ENCODE results near the gene ZNF511. TPM values are rescaled to one million over a fixed set of nuclear protein-coding genes. Genes with fewer than 3 reads are reported as not detected.

Gene ZNF511
- total RNA-seq, 1 donor from 2014 or later: 36.3 TPM

DNA sequence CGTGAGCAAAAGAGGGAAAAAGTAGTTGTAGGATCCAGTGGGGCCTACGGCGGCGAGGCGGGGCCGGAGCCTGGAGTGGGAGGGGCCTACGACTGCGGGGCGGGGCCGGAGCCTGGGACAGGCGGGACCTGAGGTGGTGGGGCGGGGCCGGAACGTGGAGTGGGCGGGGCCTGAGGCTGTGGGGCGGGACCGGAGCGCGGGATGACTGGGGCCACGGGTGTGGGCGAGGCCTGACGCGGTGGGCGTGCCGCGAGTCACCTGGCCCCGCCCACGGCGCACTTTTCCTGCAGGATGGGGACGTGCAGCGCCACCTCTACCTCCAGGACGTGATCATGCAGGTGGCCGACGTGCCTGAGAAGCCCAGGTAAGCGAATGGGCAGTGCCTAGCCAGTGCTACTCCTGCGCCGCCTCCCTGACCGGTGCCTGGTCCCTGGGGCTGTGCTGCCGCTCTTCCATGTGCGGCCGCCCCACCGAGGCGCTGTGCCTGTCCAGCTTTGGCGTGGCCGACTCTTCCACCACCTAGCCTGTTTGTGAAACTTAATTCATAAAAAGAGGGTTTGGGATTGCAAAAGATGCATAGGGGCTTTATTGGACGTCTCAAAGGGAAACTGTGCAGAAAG is 496 bp downstream of the ZNF511 start:
- Histone ChIP-seq H3K4me1 (peaks cover 43% of the 10 kb centered on the region), H3K4me3 (peak overlapping the region; percentile 89 to 94), H3K36me3 (peaks cover 0 to 14% of the 10 kb centered on the region in 2 donors), H3K27ac (peak overlapping the region; percentile 92), H3K27me3 (no peaks in the 10 kb centered on the region), H3K9me3 (no peaks in the 10 kb centered on the region)
- TF ChIP-seq, protein P1, sequence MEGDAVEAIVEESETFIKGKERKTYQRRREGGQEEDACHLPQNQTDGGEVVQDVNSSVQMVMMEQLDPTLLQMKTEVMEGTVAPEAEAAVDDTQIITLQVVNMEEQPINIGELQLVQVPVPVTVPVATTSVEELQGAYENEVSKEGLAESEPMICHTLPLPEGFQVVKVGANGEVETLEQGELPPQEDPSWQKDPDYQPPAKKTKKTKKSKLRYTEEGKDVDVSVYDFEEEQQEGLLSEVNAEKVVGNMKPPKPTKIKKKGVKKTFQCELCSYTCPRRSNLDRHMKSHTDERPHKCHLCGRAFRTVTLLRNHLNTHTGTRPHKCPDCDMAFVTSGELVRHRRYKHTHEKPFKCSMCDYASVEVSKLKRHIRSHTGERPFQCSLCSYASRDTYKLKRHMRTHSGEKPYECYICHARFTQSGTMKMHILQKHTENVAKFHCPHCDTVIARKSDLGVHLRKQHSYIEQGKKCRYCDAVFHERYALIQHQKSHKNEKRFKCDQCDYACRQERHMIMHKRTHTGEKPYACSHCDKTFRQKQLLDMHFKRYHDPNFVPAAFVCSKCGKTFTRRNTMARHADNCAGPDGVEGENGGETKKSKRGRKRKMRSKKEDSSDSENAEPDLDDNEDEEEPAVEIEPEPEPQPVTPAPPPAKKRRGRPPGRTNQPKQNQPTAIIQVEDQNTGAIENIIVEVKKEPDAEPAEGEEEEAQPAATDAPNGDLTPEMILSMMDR (IDR thresholded peaks at IDR 0.05): no peak
- TF ChIP-seq POLR2AphosphoS5 (IDR thresholded peaks at IDR 0.05; ENCODE audit: insufficient read depth in 1 of 2, low read depth in 1 of 2): peak in 1 of 2 donors; percentile 19
- no peak for TF ChIP-seq POLR2A (IDR thresholded peaks at IDR 0.05)
- intact Hi-C loops (cut with DNase I): loop anchor here (5.0 kb wide), 1 partner anchor 83 kb away; the partner anchor contains the start of gene MTG1
- DNase-seq (ENCODE audit: extremely low spot score in 2 of 2): peak in 1 of 2 donors; percentile 94

DNA sequence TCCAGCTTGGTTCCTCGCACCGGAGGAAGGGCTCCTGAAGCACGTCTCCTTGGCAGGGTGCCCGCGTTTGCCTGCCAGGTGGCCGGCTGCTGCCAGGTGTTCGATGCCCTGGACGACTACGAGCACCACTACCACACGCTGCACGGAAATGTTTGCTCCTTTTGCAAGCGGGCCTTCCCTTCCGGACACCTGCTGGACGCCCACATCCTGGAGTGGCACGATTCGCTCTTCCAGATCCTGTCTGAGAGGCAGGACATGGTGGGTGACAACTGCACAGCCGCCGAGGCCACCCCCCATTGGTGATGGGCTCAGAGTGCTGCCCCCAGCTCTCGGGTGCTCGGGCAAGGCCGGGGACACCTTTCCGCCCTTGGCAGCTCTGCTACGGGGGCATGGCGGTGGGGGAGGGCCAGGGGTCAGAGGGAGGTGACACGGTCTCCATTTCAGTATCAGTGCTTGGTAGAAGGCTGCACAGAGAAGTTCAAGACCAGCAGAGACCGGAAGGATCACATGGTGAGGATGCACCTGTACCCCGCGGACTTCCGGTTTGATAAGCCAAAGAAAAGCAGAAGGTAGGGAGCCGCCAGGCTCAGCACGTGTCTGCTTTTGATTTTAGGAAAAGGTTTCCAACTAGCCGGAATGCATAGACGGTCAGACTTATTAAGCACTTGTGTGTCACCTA is 1.1 kb downstream of the ZNF511 start:
- TF ChIP-seq POLR2A (IDR thresholded peaks at IDR 0.05) (no peak), POLR2AphosphoS5 (IDR thresholded peaks at IDR 0.05; ENCODE audit: insufficient read depth in 1 of 2, low read depth in 1 of 2) (no peak)
- TF ChIP-seq, protein P1 (IDR thresholded peaks at IDR 0.05): no peak

DNA sequence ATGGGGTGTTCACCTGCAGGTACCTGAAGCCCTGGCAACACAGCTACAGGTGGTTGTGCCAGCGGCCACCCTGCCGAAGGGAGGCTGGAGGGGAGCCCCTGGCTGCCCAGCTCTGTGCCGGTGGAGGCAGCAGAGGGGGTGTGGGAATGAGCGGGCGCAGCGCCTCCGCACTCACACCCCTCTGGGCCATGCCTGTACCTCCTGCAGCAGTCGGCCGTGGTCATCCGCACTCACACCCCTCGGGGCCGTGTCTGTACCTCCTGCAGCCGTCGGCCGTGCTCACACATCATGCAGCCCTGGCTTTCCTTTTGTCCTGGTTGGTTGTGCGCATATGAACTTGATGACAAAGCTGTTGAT is 1.7 kb downstream of the ZNF511 start:
- Histone ChIP-seq H3K9me3 (no peaks in the 10 kb centered on the region), H3K27me3 (no peaks in the 10 kb centered on the region), H3K27ac (no peak overlapping the region), H3K36me3 (peaks cover 0 to 14% of the 10 kb centered on the region in 2 donors), H3K4me1 (peaks cover 32% of the 10 kb centered on the region), H3K4me3 (no peak overlapping the region)
- no peak for DNase-seq (ENCODE audit: extremely low spot score in 2 of 2)
- TF ChIP-seq POLR2AphosphoS5 (IDR thresholded peaks at IDR 0.05; ENCODE audit: insufficient read depth in 1 of 2, low read depth in 1 of 2): no peak
- TF ChIP-seq POLR2A (IDR thresholded peaks at IDR 0.05): no peak
- TF ChIP-seq, protein P1 (IDR thresholded peaks at IDR 0.05): no peak
- intact Hi-C loops (cut with DNase I): no loop called here

More for the DNA sequence above, 1.1 kb downstream of the ZNF511 start:
- no peak for DNase-seq (ENCODE audit: extremely low spot score in 2 of 2)
- Histone ChIP-seq H3K9me3 (no peaks in the 10 kb centered on the region), H3K27me3 (no peaks in the 10 kb centered on the region), H3K27ac (no peak overlapping the region), H3K4me1 (peaks cover 37% of the 10 kb centered on the region), H3K4me3 (peak overlapping the region in 1 of 2 donors; percentile 89), H3K36me3 (peaks cover 0 to 14% of the 10 kb centered on the region in 2 donors)
- intact Hi-C loops (cut with DNase I): loop anchor here (5.0 kb wide), 1 partner anchor 82 kb away; the partner anchor contains the start of gene MTG1

DNA sequence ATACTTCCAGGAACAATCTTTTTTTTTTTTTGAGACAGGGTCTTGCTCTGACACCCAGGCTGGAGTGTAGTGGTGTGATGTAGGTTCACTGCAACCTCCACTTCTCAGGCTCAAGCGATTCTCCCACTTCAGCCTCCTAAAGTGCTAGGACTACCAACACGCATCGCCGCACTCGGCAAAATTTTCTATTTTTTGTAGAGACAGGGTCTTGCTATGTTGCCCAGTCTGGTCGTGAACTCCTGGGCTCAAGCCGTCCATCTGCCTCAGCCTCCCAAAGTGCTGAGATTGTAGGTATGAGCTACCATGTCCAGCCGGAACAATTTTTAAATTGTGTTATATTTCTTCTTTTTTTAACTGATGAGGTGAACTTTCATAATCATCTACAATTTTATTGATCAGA is 2.1 kb downstream of the ZNF511 start:
- no peak for TF ChIP-seq POLR2AphosphoS5 (IDR thresholded peaks at IDR 0.05; ENCODE audit: insufficient read depth in 1 of 2, low read depth in 1 of 2)
- no peak for TF ChIP-seq POLR2A (IDR thresholded peaks at IDR 0.05)
- TF ChIP-seq, protein P1 (IDR thresholded peaks at IDR 0.05): no peak
- DNase-seq (ENCODE audit: extremely low spot score in 2 of 2): no peak
- Histone ChIP-seq H3K4me1 (peaks cover 28% of the 10 kb centered on the region), H3K36me3 (peaks cover 0 to 14% of the 10 kb centered on the region in 2 donors), H3K9me3 (no peaks in the 10 kb centered on the region), H3K27me3 (no peaks in the 10 kb centered on the region), H3K4me3 (no peak overlapping the region), H3K27ac (no peak overlapping the region)
- intact Hi-C loops (cut with DNase I): no loop called here

DNA sequence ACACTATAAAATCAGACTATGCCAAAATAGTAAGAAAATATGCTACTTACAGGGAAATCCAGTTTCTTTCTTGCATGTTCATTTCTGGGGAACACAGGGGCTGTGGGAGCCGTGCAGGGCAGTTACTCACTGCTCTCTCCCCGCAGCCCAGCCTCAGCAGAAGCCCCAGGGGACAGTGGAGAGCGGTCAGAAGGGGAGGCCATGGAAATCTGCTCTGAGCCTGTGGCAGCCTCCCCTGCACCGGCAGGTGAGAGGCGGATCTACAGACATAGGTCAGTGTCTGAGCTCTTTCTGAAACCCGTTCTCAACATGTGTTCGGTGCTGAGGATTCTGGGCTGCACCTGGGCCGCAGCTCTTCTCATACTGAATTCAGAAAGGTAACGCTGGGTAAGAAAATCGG is 2.9 kb downstream of the ZNF511 start:
- DNase-seq (ENCODE audit: extremely low spot score in 2 of 2): no peak
- H3K4me1 ChIP-seq: peaks cover 21% of the 10 kb centered on the region
- no peak overlapping the region for H3K4me3 ChIP-seq
- TF ChIP-seq POLR2AphosphoS5 (IDR thresholded peaks at IDR 0.05; ENCODE audit: insufficient read depth in 1 of 2, low read depth in 1 of 2) (no peak), POLR2A (IDR thresholded peaks at IDR 0.05) (no peak)
- TF ChIP-seq, protein P1 (IDR thresholded peaks at IDR 0.05): no peak
- H3K27ac ChIP-seq: no peak overlapping the region
- no peaks in the 10 kb centered on the region for H3K9me3 ChIP-seq
- intact Hi-C loops (cut with DNase I): no loop called here
- H3K27me3 ChIP-seq: no peaks in the 10 kb centered on the region
- H3K36me3 ChIP-seq: peaks cover 0 to 14% of the 10 kb centered on the region in 2 donors
